GM12875 (cell line): ENCODE data around the gene GPR183.
A peak's percentile ranks its signal among the peaks of the same experiment; 100 is the strongest.

Source experiments
- H3K4me3 ChIP-seq: one replicate; pipeline ENCODE4 v1.5.1; 2011; ENCODE audit warnings: low read depth, low read length, control low read depth
- CTCF ChIP-seq: IDR thresholded peaks from 2 replicates; pipeline ENCODE4 v1.5.1; 2011; ENCODE audit warnings: low read depth, mild to moderate bottlenecking, control low read depth, inconsistent platforms, low read length, moderate library complexity, borderline replicate concordance; ENCODE audit not compliant: insufficient read depth

The GPR183 gene

GRCh38 chr13:99265821-99266426 lies 41.3 kb downstream of the GPR183 start:
- H3K4me3 ChIP-seq = no peak overlapping the region
- peak; percentile 35; the same call in 1 of the 2 replicates for TF ChIP-seq CTCF

DNA sequence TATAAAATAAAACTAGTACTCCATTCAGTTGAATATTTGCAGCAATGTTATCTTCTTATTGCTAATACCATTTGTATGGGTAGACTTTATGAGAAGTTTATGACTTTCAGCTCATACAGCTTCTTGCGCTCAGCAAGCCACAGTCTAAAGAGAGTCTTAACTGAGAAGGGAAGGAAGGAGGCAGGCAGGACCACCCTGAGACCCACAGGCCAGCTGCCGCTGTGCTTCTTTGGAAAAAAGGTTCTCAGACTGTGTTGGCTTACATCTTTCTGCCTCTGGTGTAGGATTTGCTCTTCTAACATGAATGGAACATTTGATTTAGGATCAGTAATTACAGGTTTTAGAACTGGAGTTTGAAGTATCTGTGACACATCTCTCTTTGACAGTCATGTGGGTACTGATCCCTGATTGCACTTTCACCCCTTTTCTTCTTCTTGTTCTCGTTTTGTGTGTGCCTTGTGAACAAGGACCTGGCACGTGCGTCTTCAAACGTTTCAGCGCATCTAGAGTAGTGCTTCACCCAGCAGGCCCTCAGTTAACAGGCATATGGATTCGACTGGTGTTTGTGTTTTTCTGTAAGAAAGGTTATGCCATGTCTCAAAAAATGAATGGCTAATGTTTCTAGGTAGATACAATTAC lies 41.9 kb downstream of the GPR183 start:
- TF ChIP-seq CTCF = no peak
- no peak overlapping the region for H3K4me3 ChIP-seq

DNA sequence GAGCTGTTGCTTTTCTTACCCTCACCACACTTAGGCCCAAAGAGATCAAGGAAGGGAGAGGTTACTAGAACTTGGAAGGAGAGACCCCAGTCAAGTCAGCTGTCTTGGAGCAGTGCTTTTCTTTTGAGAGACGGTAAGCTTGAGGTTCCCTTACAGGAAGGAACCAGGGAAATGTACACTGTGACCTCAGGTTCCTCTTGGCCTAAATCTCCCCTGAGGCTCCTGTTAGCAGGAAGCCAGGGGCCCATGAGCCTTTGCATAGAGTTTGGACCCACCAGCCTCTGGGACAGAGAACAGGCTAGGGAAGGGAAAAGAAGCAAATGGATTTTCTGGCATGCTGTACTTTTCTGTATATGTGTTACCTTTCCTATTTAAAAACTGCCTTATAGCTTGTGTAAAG lies 43.1 kb downstream of the GPR183 start:
- TF ChIP-seq CTCF = no peak

GRCh38 chr13:99263126-99263785 lies 43.9 kb downstream of the GPR183 start:
- no peak for TF ChIP-seq CTCF

More for the DNA sequence above, 43.1 kb downstream of the GPR183 start:
- H3K4me3 ChIP-seq = no peak overlapping the region

DNA sequence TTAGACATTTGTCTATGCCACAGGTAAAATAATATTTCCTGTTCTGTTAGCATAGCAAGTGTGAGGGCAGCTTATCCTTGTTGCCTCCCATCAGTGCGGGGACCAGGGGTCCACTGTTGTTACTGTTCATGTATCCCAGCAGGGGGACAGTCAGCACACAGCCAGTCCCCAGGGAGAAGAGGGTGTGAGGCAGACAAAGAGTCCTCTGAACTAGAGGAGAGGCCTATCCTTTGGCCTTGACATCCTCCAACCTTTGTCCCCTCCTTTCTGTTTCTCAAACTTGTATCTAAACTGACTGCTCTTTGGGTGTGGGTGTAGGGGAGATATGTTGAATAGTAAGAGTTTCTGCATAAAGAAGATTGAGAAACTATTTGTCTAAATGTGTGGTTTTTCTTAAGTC lies 46.1 kb downstream of the GPR183 start:
- H3K4me3 ChIP-seq = no peak overlapping the region
- TF ChIP-seq CTCF = no peak

More at GRCh38 chr13:99263126-99263785, 43.9 kb downstream of the GPR183 start:
- H3K4me3 ChIP-seq = no peak overlapping the region

DNA sequence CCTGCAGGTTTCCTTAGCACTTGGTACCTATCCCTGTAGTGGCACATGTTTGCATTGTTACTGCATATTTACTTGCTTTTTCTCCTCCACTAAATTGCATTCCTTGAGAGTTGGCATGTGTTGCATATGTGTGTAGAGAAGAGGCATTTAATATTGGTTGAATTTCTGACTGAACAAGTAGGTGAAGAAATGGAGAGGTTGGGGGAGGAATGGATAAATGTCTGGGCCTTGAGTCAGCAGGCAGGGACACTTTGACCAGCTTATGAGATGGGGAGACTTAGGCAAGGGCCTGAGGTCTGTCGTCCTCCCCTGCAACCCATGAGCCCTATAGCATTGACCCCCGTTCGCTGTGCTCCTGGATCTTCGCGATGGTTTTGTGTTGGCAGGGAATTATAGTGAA lies 47.0 kb downstream of the GPR183 start:
- H3K4me3 ChIP-seq = no peak overlapping the region
- no peak for TF ChIP-seq CTCF
